Subcutaneous adipose tissue (tissue), 4 donors: Measurements from ENCODE around the gene FAM180B. TPM values are rescaled to one million over a fixed set of nuclear protein-coding genes. Genes with fewer than 3 reads are reported as not detected.

ENCODE experiments used
- total RNA-seq, 4 donors: library from RNA; depleted of rRNA; stranded (reverse); fragments of >200 nt; gene quantifications; one replicate each; pipeline ENCODE4 v1.1.0, GENCODE V29; 2016
- TF ChIP-seq, protein P1 (sequence below): fragments of 450-650 bp; IDR thresholded peaks from one replicate; pipeline ENCODE4 v1.5.1; 2016; ENCODE audit warnings: low read depth, mild to moderate bottlenecking, control low read depth, antibody characterized with exemption, moderate library complexity

Gene FAM180B
- total RNA-seq, 4 donors from 2014 or later = 0.82 to 4.6 (median 1.7) TPM

DNA sequence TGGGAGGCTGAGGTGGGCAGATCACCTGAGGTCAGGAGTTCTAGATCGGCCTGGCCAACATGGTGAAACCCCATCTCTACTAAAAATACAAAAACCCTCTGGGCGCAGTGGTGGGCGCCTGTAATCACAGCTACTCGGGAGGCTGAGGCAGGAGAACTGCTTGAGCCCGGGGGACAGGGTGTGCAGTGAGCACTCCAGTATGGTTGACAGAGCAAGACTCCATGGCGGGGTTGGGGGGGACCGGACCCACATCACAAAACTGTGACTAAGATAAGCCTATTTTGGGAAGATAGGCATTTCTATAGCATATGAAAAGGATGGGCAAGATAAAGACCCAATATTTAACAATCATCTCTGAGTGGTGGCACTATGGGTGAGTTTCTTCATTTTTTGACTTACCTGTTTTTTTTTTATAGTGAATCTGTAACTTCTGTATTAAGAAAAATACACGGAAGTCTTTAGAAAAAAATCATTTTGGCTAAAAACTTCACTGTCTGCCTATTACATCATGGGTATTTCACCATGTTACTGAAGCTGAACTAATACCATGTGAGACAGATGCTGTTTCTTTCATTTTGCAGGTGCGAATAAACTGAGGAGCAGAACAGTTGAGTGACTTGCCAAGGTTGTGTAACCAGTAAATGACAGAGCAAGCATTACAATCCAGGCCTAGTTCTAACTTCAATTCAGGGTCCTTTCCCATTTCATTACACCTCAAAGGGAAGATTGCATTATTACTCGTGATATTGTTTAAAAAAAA is 36.0 kb upstream of the FAM180B start:
- TF ChIP-seq, protein P1, sequence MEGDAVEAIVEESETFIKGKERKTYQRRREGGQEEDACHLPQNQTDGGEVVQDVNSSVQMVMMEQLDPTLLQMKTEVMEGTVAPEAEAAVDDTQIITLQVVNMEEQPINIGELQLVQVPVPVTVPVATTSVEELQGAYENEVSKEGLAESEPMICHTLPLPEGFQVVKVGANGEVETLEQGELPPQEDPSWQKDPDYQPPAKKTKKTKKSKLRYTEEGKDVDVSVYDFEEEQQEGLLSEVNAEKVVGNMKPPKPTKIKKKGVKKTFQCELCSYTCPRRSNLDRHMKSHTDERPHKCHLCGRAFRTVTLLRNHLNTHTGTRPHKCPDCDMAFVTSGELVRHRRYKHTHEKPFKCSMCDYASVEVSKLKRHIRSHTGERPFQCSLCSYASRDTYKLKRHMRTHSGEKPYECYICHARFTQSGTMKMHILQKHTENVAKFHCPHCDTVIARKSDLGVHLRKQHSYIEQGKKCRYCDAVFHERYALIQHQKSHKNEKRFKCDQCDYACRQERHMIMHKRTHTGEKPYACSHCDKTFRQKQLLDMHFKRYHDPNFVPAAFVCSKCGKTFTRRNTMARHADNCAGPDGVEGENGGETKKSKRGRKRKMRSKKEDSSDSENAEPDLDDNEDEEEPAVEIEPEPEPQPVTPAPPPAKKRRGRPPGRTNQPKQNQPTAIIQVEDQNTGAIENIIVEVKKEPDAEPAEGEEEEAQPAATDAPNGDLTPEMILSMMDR = no peak

DNA sequence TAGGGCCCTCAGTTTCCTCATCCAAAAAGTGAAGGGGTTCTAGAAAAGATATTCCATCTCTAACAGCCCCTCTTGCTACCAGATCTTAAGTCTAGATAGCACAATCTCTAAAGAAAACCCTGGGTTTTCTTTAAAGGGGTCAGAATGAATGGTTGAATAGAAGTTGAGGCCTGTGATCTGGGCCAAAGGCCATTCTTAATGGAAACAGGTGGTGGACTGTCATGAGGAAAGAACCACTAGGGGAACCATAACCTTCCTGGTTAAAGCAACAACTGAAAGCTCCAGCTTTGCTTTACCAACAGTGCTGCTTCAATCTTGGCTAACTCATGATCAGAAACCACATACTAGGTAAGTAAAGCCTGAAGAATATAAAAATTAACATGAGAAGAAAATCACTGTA is 35.4 kb upstream of the FAM180B start:
- TF ChIP-seq, protein P1 = no peak

DNA sequence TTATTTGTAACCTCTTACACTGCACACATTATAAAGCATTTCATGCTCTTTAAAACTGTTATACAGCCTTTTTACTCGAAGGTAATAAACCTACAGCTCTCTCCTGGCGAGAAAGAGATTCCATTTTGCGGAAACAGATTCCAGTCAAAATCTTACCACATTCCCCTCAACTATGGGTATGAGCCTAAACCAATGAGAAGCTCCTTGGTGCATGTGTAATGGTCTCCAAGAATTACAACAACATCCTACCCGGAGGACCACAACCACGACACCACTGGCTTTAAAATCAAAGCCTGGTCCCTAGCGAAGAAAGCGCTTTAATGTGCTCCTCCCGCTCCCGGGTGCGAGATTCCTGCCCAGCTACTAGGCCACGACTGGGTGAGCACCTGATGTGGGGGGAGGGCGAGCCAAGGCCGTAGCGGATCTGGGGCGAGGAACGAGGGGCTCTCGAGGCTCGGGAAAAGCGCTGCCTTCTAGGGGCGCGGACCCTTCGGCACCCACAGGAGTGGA is 34.4 kb upstream of the FAM180B start:
- TF ChIP-seq, protein P1 = no peak

GRCh38 chr11:47552566-47553405 is 33.7 kb upstream of the FAM180B start, which contains the start of gene CELF1:
Gene CELF1, minus strand, starts transcription at chr11:47553132. Its CDS starts 53,609 bp downstream, at chr11:47499523.
- TF ChIP-seq, protein P1 = no peak

GRCh38 chr11:47553406-47553743 is 33.1 kb upstream of the FAM180B start:
- TF ChIP-seq, protein P1 = no peak

- TF ChIP-seq, protein P1 = no peak
Observed at GRCh38 chr11:47558695-47559094, 27.8 kb upstream of the FAM180B start.

DNA sequence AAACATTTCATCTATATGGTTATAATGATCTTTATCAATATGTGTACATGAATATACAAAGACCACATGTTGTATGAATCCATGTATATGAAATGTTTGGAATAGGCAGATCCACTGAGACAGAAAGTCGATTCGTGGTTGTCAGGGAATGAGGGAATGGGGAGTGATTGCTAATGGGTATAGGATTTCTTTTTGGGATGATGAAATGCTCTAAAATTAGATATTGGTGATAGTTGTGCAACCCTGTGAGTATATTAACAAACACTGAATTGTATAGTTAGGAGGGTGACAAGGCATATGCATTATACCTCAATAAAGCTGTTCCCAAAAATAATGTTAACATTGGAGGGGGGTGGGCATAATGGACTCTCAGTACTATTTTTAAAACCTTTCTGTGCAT is 26.1 kb upstream of the FAM180B start:
- TF ChIP-seq, protein P1 = no peak
